Stimulated activated naive B cell treated with anti-CD40 and anti-IgM and Interleukin-4, amounts not matched to agents 10 μg/mL and 1 μg/mL and 100 μg/mL, for 72 hours (primary cell): ENCODE measurements around the gene RAD51B.
"Not testable (repeated sequence)": the region's sequence is repeated elsewhere in the genome, so short reads cannot be mapped to it uniquely, and the experiment has no call there.

Source experiments
- ATAC-seq, 2 donors: fragments of 150-1000 bp; cut with Tn5 transposase; replicated peaks; 2 replicates each; pipeline ENCODE4 v1.10.0; 2021; ENCODE audit warnings: moderate library complexity in 1 of 2
- DNase-seq: peaks from one replicate; pipeline ENCODE4 v3.0.0; 2021
- H3K27ac Mint-ChIP-seq: one replicate; pipeline ENCODE4 v1.8.0; 2022; ENCODE audit warnings: mild to moderate bottlenecking, mixed read lengths
- H3K27me3 Mint-ChIP-seq, 2 donors: one replicate each; pipeline ENCODE4 v1.8.0; 2022; ENCODE audit warnings: mixed read lengths in 2 of 2
- H3K36me3 Mint-ChIP-seq, 2 donors: one replicate each; pipeline ENCODE4 v1.8.0; 2022; ENCODE audit warnings: mixed read lengths in 2 of 2, mild to moderate bottlenecking in 1 of 2
- H3K4me1 Mint-ChIP-seq, 2 donors: one replicate each; pipeline ENCODE4 v1.8.0; 2022; ENCODE audit warnings: mixed read lengths in 2 of 2, mild to moderate bottlenecking in 1 of 2
- H3K4me3 Mint-ChIP-seq, 2 donors: one replicate each; pipeline ENCODE4 v1.8.0; 2022; ENCODE audit warnings: mild to moderate bottlenecking in 2 of 2, mixed read lengths in 2 of 2, moderate library complexity in 1 of 2
- H3K9me3 Mint-ChIP-seq, 2 donors: one replicate each; pipeline ENCODE4 v1.8.0; 2022; ENCODE audit warnings: mixed read lengths in 2 of 2, mild to moderate bottlenecking in 1 of 2

Gene RAD51B

GRCh38 chr14:68012871-68013270 lies 193.3 kb downstream of the RAD51B start:
- Mint-ChIP-seq H3K27ac (no peak overlapping the region), H3K4me1 (no peaks in the 10 kb centered on the region), H3K4me3 (no peak overlapping the region), H3K36me3 (peaks cover 4 to 10% of the 10 kb centered on the region in 2 donors), H3K27me3 (no peaks in the 10 kb centered on the region), H3K9me3 (peaks cover 4 to 5% of the 10 kb centered on the region in 2 donors)
- DNase-seq (no peak), ATAC-seq (no peak)

GRCh38 chr14:68013326-68013725 lies 193.7 kb downstream of the RAD51B start:
- DNase-seq (no peak), ATAC-seq (no peak)
- H3K36me3 Mint-ChIP-seq = peaks cover 4 to 10% of the 10 kb centered on the region in 2 donors
- no peak overlapping the region for H3K27ac Mint-ChIP-seq
- peaks cover 4 to 5% of the 10 kb centered on the region in 2 donors for H3K9me3 Mint-ChIP-seq
- H3K4me3 Mint-ChIP-seq = no peak overlapping the region
- no peaks in the 10 kb centered on the region for H3K4me1 Mint-ChIP-seq
- H3K27me3 Mint-ChIP-seq = no peaks in the 10 kb centered on the region

- no peak for ATAC-seq
- H3K9me3 Mint-ChIP-seq = peaks cover 4 to 5% of the 10 kb centered on the region in 2 donors
- DNase-seq = no peak
- peaks cover 4 to 10% of the 10 kb centered on the region in 2 donors for H3K36me3 Mint-ChIP-seq
- H3K4me1 Mint-ChIP-seq = peaks cover 1 to 6% of the 10 kb centered on the region in 2 donors
- H3K4me3 Mint-ChIP-seq = no peak overlapping the region
- no peak overlapping the region for H3K27ac Mint-ChIP-seq
- H3K27me3 Mint-ChIP-seq = no peaks in the 10 kb centered on the region
These were observed 195.2 kb downstream of the RAD51B start for GRCh38 chr14:68014771-68015170.

GRCh38 chr14:68015356-68016254 lies 196.0 kb downstream of the RAD51B start:
- H3K27ac Mint-ChIP-seq = no peak overlapping the region
- ATAC-seq (no peak), DNase-seq (no peak)
- H3K4me3 Mint-ChIP-seq = no peak overlapping the region
- H3K36me3 Mint-ChIP-seq = peaks cover 4 to 10% of the 10 kb centered on the region in 2 donors
- H3K27me3 Mint-ChIP-seq = no peaks in the 10 kb centered on the region
- H3K9me3 Mint-ChIP-seq = peaks cover 4 to 5% of the 10 kb centered on the region in 2 donors
- H3K4me1 Mint-ChIP-seq = peaks cover 1 to 11% of the 10 kb centered on the region in 2 donors

- Mint-ChIP-seq H3K27me3 (no peaks in the 10 kb centered on the region), H3K9me3 (peaks cover 4 to 5% of the 10 kb centered on the region in 2 donors), H3K4me3 (no peak overlapping the region), H3K27ac (no peak overlapping the region), H3K36me3 (peaks cover 4 to 10% of the 10 kb centered on the region in 2 donors), H3K4me1 (peaks cover 3 to 14% of the 10 kb centered on the region in 2 donors)
- ATAC-seq (no peak), DNase-seq (no peak)
These were observed 196.8 kb downstream of the RAD51B start for GRCh38 chr14:68016255-68016914.

GRCh38 chr14:68018598-68018997 lies 199.0 kb downstream of the RAD51B start:
- Mint-ChIP-seq H3K27ac (no peak overlapping the region), H3K9me3 (peaks cover 14 to 19% of the 10 kb centered on the region in 2 donors), H3K36me3 (peaks cover 11 to 24% of the 10 kb centered on the region in 2 donors), H3K27me3 (no peaks in the 10 kb centered on the region), H3K4me3 (no peak overlapping the region), H3K4me1 (peaks cover 5 to 20% of the 10 kb centered on the region in 2 donors)
- no peak for ATAC-seq
- DNase-seq = no peak

- H3K4me1 Mint-ChIP-seq = peaks cover 5 to 21% of the 10 kb centered on the region in 2 donors
- no peak for ATAC-seq
- H3K36me3 Mint-ChIP-seq = peaks cover 11 to 20% of the 10 kb centered on the region in 2 donors
- no peak overlapping the region for H3K4me3 Mint-ChIP-seq
- H3K27me3 Mint-ChIP-seq = no peaks in the 10 kb centered on the region
- H3K9me3 Mint-ChIP-seq = peaks cover 10 to 15% of the 10 kb centered on the region in 2 donors
- no peak for DNase-seq
- H3K27ac Mint-ChIP-seq = no peak overlapping the region
These were observed 200.9 kb downstream of the RAD51B start for GRCh38 chr14:68020493-68020892.

- H3K9me3 Mint-ChIP-seq = peaks cover 10 to 15% of the 10 kb centered on the region in 2 donors
- peaks cover 11 to 19% of the 10 kb centered on the region in 2 donors for H3K36me3 Mint-ChIP-seq
- no peaks in the 10 kb centered on the region for H3K27me3 Mint-ChIP-seq
- no peak overlapping the region for H3K27ac Mint-ChIP-seq
- DNase-seq (peak; percentile 10), ATAC-seq (peak; percentile 89 to 94)
- peaks cover 7 to 27% of the 10 kb centered on the region in 2 donors for H3K4me1 Mint-ChIP-seq
- H3K4me3 Mint-ChIP-seq = no peak overlapping the region
These were observed 201.6 kb downstream of the RAD51B start for GRCh38 chr14:68020999-68021663.

- ATAC-seq (no peak), DNase-seq (no peak)
- no peak overlapping the region for H3K27ac Mint-ChIP-seq
- H3K9me3 Mint-ChIP-seq = peaks cover 26 to 28% of the 10 kb centered on the region in 2 donors
- peaks cover 43 to 59% of the 10 kb centered on the region in 2 donors for H3K36me3 Mint-ChIP-seq
- H3K27me3 Mint-ChIP-seq = no peaks in the 10 kb centered on the region
- peaks cover 11 to 30% of the 10 kb centered on the region in 2 donors for H3K4me1 Mint-ChIP-seq
- H3K4me3 Mint-ChIP-seq = no peak overlapping the region
These were observed 207.7 kb downstream of the RAD51B start for GRCh38 chr14:68027276-68027675.

- H3K4me3 Mint-ChIP-seq = no peak overlapping the region
- DNase-seq (peak; percentile 35), ATAC-seq (peak; percentile 99 to 100)
- peaks cover 20 to 22% of the 10 kb centered on the region in 2 donors for H3K9me3 Mint-ChIP-seq
- peak overlapping the region; percentile 37 for H3K27ac Mint-ChIP-seq
- H3K4me1 Mint-ChIP-seq = peaks cover 14 to 27% of the 10 kb centered on the region in 2 donors
- no peaks in the 10 kb centered on the region for H3K27me3 Mint-ChIP-seq
- peaks cover 39 to 53% of the 10 kb centered on the region in 2 donors for H3K36me3 Mint-ChIP-seq
These were observed 208.5 kb downstream of the RAD51B start for GRCh38 chr14:68028075-68028474.

- not testable (repeated sequence) for H3K4me3 Mint-ChIP-seq, H3K27ac Mint-ChIP-seq, ATAC-seq, DNase-seq, H3K27me3 Mint-ChIP-seq
- Mint-ChIP-seq H3K4me1 (peaks cover 12 to 21% of the 10 kb centered on the region in 2 donors), H3K9me3 (peaks cover 17 to 20% of the 10 kb centered on the region in 2 donors), H3K36me3 (peaks cover 32 to 44% of the 10 kb centered on the region in 2 donors)
These were observed 211.4 kb downstream of the RAD51B start for GRCh38 chr14:68031011-68031410.

- peaks cover 15 to 20% of the 10 kb centered on the region in 2 donors for H3K9me3 Mint-ChIP-seq
- H3K36me3 Mint-ChIP-seq = peaks cover 28 to 41% of the 10 kb centered on the region in 2 donors
- no peak overlapping the region for H3K27ac Mint-ChIP-seq
- ATAC-seq (no peak), DNase-seq (no peak)
- H3K4me3 Mint-ChIP-seq = no peak overlapping the region
- no peaks in the 10 kb centered on the region for H3K27me3 Mint-ChIP-seq
- peaks cover 12 to 21% of the 10 kb centered on the region in 2 donors for H3K4me1 Mint-ChIP-seq
These were observed 212.6 kb downstream of the RAD51B start for GRCh38 chr14:68032154-68032553.

- H3K36me3 Mint-ChIP-seq = peaks cover 27 to 37% of the 10 kb centered on the region in 2 donors
- H3K9me3 Mint-ChIP-seq = peaks cover 15 to 20% of the 10 kb centered on the region in 2 donors
These were observed 213.9 kb downstream of the RAD51B start for GRCh38 chr14:68033336-68033932.

GRCh38 chr14:68034896-68035295 lies 215.3 kb downstream of the RAD51B start:
- Mint-ChIP-seq H3K36me3 (peaks cover 16 to 24% of the 10 kb centered on the region in 2 donors), H3K27ac (no peak overlapping the region), H3K4me1 (peaks cover 5% of the 10 kb centered on the region in 2 donors), H3K27me3 (no peaks in the 10 kb centered on the region), H3K4me3 (no peak overlapping the region), H3K9me3 (peaks cover 11% of the 10 kb centered on the region in 2 donors)
- ATAC-seq (no peak), DNase-seq (no peak)

More at GRCh38 chr14:68033336-68033932, 213.9 kb downstream of the RAD51B start:
- no peak overlapping the region for H3K4me3 Mint-ChIP-seq
- ATAC-seq (no peak), DNase-seq (no peak)
- no peak overlapping the region for H3K27ac Mint-ChIP-seq
- no peaks in the 10 kb centered on the region for H3K27me3 Mint-ChIP-seq
- H3K4me1 Mint-ChIP-seq = peaks cover 8 to 12% of the 10 kb centered on the region in 2 donors
